ENCODE measurements around the gene LBR. TPM values are rescaled to one million over a fixed set of nuclear protein-coding genes. Genes with fewer than 3 reads are reported as not detected.

LBR gene
- total RNA-seq, 1 donor from 2014 or later: 35.8 TPM

DNA sequence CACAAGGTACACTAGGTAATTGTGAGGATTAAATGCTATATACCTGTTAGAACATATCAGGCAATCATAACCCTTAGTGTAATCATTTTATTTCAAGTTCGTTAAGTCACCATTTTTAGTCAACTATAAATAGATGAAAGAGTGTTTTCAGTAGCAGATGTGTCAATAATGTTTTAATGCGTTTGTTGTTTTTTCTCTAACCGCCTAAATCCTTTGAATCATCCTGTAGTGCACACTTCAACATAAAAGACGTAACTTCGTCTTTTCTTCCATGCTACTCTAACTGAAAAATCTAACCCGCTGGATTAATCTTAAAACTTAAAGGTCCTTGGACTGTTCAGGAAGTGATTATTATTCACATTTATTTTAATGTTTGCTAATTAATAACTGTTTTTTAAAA is 7.2 kb upstream of the LBR start:
- H3K27me3 ChIP-seq (ENCODE audit: control insufficient read depth, insufficient read depth, low read length): peaks cover 2% of the 10 kb centered on the region
- no peak for FAIRE-seq
- TF ChIP-seq, protein P1, sequence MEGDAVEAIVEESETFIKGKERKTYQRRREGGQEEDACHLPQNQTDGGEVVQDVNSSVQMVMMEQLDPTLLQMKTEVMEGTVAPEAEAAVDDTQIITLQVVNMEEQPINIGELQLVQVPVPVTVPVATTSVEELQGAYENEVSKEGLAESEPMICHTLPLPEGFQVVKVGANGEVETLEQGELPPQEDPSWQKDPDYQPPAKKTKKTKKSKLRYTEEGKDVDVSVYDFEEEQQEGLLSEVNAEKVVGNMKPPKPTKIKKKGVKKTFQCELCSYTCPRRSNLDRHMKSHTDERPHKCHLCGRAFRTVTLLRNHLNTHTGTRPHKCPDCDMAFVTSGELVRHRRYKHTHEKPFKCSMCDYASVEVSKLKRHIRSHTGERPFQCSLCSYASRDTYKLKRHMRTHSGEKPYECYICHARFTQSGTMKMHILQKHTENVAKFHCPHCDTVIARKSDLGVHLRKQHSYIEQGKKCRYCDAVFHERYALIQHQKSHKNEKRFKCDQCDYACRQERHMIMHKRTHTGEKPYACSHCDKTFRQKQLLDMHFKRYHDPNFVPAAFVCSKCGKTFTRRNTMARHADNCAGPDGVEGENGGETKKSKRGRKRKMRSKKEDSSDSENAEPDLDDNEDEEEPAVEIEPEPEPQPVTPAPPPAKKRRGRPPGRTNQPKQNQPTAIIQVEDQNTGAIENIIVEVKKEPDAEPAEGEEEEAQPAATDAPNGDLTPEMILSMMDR (IDR thresholded peaks at IDR 0.05; ENCODE audit: insufficient read depth, low read length, severe bottlenecking): no peak
- no peak for DNase-seq (ENCODE audit: low read depth)
- H3K36me3 ChIP-seq (ENCODE audit: control insufficient read depth, insufficient read depth, low read length): no peaks in the 10 kb centered on the region
- no peak overlapping the region for H3K4me3 ChIP-seq (ENCODE audit: low read depth, low read length)

GRCh38 chr1:225434046-225434445 is 6.2 kb upstream of the LBR start:
- TF ChIP-seq, protein P1 (IDR thresholded peaks at IDR 0.05; ENCODE audit: insufficient read depth, low read length, severe bottlenecking): no peak
- DNase-seq (ENCODE audit: low read depth): no peak
- no peak for FAIRE-seq
- no peak overlapping the region for H3K4me3 ChIP-seq (ENCODE audit: low read depth, low read length)
- peaks cover 2% of the 10 kb centered on the region for H3K27me3 ChIP-seq (ENCODE audit: control insufficient read depth, insufficient read depth, low read length)
- no peaks in the 10 kb centered on the region for H3K36me3 ChIP-seq (ENCODE audit: control insufficient read depth, insufficient read depth, low read length)

DNA sequence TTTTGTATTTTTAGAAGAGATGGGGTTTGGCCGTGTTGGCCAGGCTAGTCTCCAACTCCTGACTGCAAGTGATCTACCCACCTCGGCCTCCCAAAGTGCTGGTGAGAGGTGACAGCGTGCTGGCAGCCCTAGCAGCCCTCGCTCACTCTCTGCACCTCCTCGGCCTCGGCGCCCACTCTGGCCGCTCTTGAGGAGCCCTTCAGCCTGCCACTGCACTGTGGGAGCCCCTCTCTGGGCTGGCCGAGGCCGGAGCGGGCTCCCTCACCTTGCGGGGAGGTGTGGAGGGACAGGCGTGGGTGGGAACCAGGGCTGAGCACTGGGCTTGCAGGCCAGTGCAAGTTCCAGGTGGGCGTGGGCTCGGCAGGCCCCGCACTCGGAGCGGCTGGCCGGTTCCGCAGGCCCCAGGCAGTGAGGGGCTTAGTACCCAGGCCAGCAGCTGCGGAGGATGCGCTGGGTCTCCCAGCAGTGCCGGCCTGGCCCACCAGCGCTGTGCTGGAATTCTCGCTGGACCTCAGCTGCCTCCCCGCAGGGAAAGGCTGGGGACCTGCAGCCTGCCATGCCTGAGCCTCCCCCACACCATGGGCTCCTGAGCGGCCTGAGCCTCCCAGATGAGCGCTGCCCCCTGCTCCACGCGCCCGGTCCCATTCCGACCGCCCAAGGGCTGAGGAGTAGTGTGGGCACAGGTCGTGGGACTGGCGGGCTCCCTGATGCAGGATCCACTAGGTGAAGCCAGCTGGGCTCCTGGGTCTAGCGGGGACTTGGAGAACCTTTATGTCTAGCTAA is 3.4 kb upstream of the LBR start:
- no peak for FAIRE-seq
- Histone ChIP-seq H3K4me3 (ENCODE audit: low read depth, low read length) (no peak overlapping the region), H3K36me3 (ENCODE audit: control insufficient read depth, insufficient read depth, low read length) (no peaks in the 10 kb centered on the region), H3K27me3 (ENCODE audit: control insufficient read depth, insufficient read depth, low read length) (no peaks in the 10 kb centered on the region)
- TF ChIP-seq, protein P1 (IDR thresholded peaks at IDR 0.05; ENCODE audit: insufficient read depth, low read length, severe bottlenecking): no peak
- no peak for DNase-seq (ENCODE audit: low read depth)

DNA sequence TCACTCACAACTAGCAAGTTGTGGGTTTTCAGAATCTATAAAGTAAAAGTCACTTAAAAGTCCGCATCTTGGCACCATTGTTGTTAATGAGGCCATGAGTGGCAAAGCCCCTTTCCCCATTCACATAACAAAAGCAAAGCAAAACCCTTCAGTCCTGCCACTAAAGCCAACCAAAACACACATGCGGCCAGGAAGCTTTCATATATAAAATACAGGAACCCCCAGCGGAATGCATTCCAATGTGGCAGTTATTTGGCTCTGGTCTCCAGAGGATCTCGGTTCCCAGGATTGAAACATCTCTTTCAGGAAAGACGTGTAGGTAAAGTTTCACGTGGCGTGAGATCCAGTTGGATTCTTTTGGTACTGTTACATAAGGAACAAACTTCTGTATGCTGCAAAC is 2.5 kb upstream of the LBR start:
- TF ChIP-seq, protein P1 (IDR thresholded peaks at IDR 0.05; ENCODE audit: insufficient read depth, low read length, severe bottlenecking): no peak
- no peaks in the 10 kb centered on the region for H3K27me3 ChIP-seq (ENCODE audit: control insufficient read depth, insufficient read depth, low read length)
- FAIRE-seq (no peak), DNase-seq (ENCODE audit: low read depth) (no peak)
- H3K36me3 ChIP-seq (ENCODE audit: control insufficient read depth, insufficient read depth, low read length): no peaks in the 10 kb centered on the region
- H3K4me3 ChIP-seq (ENCODE audit: low read depth, low read length): no peak overlapping the region

DNA sequence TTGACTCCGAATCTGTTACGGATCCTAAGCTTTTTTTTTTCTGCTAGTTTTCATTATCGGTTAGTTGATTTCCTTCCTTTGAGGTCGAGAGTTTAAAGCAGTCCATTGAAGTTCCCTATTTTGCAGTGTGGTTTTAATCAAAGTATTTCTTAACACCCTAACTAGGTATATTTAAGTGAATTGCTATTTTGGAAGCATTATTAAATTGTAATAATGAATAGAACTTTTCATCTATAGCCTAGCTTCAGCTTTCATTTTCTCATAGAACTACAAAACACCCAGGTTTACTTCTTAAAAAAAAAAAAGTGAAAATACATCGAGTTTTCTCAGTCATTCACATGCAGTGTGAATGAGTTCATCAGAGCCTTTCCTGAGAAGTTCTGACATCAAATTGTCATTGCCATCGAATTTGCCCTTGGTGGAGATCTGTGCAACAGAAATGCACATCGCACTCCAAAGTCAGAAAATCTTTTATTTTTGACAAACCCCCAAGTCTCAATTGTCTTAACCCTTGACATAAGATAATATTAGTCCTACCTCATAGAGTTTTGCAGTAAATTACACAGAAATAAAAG is 1.1 kb upstream of the LBR start:
- Histone ChIP-seq H3K36me3 (ENCODE audit: control insufficient read depth, insufficient read depth, low read length) (no peaks in the 10 kb centered on the region), H3K27me3 (ENCODE audit: control insufficient read depth, insufficient read depth, low read length) (no peaks in the 10 kb centered on the region), H3K4me3 (ENCODE audit: low read depth, low read length) (peak overlapping the region; percentile 90)
- DNase-seq (ENCODE audit: low read depth) (no peak), FAIRE-seq (no peak)
- TF ChIP-seq, protein P1 (IDR thresholded peaks at IDR 0.05; ENCODE audit: insufficient read depth, low read length, severe bottlenecking): no peak

Data from bronchial epithelial cell (primary cell).